RWPE2 (cell line): ENCODE data around the gene VPS35L.

ENCODE experiments used
- ATAC-seq: fragments of 200-7000 bp; cut with Tn5 transposase; 3 replicates; pipeline ENCODE4 v1.9.1; 2021; ENCODE audit warnings: low read depth
- DNase-seq: peaks from one replicate; pipeline ENCODE4 v3.0.0-alpha.2; 2020; ENCODE audit warnings: low spot score
- H3K27ac ChIP-seq: fragments of 450-650 bp; 2 replicates; pipeline ENCODE4 v1.5.1; 2017; ENCODE audit warnings: mild to moderate bottlenecking; ENCODE audit not compliant: poor library complexity, severe bottlenecking
- H3K27me3 ChIP-seq: fragments of 250-450 bp; sonication (Bioruptor Pico); 2 replicates; pipeline ENCODE4 v1.5.1; 2021; ENCODE audit warnings: mild to moderate bottlenecking, moderate library complexity; ENCODE audit not compliant: insufficient read depth, poor library complexity, severe bottlenecking
- H3K36me3 ChIP-seq: fragments of 250-450 bp; sonication (Bioruptor Pico); 2 replicates; pipeline ENCODE4 v1.5.1; 2020; ENCODE audit warnings: low read depth, mild to moderate bottlenecking, moderate library complexity
- H3K4me1 ChIP-seq: fragments of 250-450 bp; sonication (Bioruptor Pico); 2 replicates; pipeline ENCODE4 v1.5.1; 2021; ENCODE audit warnings: mild to moderate bottlenecking, moderate library complexity; ENCODE audit not compliant: insufficient read depth, poor library complexity, severe bottlenecking
- H3K4me3 ChIP-seq: fragments of 250-450 bp; sonication (Bioruptor Pico); 2 replicates; pipeline ENCODE4 v1.5.1; 2021; ENCODE audit warnings: mild to moderate bottlenecking, moderate library complexity; ENCODE audit not compliant: severe bottlenecking
- H3K9me3 ChIP-seq: fragments of 250-450 bp; sonication (Bioruptor Pico); 2 replicates; pipeline ENCODE4 v1.5.1; 2021; ENCODE audit warnings: mild to moderate bottlenecking, moderate library complexity; ENCODE audit not compliant: severe bottlenecking
- TF ChIP-seq, protein P1 (sequence below): fragments of 450-650 bp; IDR thresholded peaks from one replicate; pipeline ENCODE4 v1.5.1; 2017; ENCODE audit warnings: mild to moderate bottlenecking, moderate library complexity; ENCODE audit not compliant: poor library complexity, severe bottlenecking

Gene VPS35L

DNA sequence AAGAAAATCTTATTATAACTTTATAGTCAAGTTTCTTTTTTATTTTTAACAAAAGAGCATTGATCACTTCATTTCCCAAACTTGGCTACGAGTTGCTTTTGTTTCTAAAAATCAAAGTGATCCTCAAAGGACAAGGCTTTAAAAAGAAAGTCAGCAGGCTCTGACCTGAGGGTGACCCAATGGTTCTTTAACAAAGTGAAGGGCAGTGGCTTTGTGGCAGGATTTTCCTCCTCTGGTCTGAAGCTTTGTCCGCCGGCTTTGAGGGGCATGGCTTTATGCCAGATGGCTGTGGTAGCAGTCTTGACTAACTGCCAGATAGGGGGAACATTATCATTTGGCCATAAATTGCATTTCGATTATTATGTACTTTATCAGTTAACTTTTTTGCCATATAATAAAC, 191.1 kb downstream of the VPS35L start:
- DNase-seq: no peak

DNA sequence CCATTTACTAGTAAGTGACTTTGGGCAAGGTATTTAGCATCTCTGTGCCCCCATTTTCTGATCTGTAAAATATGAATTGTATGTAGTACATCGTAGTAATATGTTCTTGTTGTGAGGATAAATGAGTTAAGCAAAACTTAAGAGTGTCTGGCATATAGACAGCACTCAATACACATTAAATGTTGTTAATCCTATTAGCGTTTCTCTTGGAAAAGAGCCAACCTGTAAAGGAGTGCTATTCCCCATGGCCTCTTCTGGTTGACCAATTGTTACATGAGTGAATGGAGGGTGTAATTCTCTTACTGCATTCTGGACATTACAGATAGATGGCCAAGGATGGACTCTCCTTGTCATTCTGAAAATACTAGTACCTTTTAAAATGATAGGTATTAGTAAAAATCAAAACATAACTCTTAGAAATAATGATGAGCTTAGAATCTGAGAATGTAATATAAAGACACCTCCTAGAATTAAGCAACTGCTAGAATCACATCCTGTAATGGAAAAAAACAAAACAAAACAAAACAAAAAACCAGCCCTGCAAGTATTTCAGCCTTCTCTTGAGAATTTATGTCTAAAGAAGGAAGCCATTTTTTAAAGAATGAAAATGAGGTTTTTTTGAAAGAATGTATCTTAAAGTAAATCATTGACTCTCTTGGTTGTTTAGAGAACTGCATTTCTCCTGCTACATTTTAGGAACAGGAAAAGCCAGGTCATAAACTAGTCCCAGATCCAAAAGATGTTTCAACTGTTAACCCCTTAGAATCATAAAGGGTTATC, 193.1 kb downstream of the VPS35L start:
- H3K27me3 ChIP-seq: no peaks in the 10 kb centered on the region
- no peaks in the 10 kb centered on the region for H3K9me3 ChIP-seq
- H3K4me1 ChIP-seq: peaks cover 11% of the 10 kb centered on the region
- no peak for DNase-seq
- TF ChIP-seq, protein P1, sequence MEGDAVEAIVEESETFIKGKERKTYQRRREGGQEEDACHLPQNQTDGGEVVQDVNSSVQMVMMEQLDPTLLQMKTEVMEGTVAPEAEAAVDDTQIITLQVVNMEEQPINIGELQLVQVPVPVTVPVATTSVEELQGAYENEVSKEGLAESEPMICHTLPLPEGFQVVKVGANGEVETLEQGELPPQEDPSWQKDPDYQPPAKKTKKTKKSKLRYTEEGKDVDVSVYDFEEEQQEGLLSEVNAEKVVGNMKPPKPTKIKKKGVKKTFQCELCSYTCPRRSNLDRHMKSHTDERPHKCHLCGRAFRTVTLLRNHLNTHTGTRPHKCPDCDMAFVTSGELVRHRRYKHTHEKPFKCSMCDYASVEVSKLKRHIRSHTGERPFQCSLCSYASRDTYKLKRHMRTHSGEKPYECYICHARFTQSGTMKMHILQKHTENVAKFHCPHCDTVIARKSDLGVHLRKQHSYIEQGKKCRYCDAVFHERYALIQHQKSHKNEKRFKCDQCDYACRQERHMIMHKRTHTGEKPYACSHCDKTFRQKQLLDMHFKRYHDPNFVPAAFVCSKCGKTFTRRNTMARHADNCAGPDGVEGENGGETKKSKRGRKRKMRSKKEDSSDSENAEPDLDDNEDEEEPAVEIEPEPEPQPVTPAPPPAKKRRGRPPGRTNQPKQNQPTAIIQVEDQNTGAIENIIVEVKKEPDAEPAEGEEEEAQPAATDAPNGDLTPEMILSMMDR: no peak
- ATAC-seq: no peak
- H3K27ac ChIP-seq: no peak overlapping the region
- H3K36me3 ChIP-seq: no peaks in the 10 kb centered on the region
- H3K4me3 ChIP-seq: no peak overlapping the region

More for the DNA sequence above, 191.1 kb downstream of the VPS35L start:
- ATAC-seq: no peak
- no peaks in the 10 kb centered on the region for H3K27me3 ChIP-seq
- H3K4me1 ChIP-seq: peaks cover 11% of the 10 kb centered on the region
- H3K27ac ChIP-seq: no peak overlapping the region
- no peaks in the 10 kb centered on the region for H3K36me3 ChIP-seq
- H3K9me3 ChIP-seq: no peaks in the 10 kb centered on the region
- TF ChIP-seq, protein P1: no peak
- H3K4me3 ChIP-seq: no peak overlapping the region

DNA sequence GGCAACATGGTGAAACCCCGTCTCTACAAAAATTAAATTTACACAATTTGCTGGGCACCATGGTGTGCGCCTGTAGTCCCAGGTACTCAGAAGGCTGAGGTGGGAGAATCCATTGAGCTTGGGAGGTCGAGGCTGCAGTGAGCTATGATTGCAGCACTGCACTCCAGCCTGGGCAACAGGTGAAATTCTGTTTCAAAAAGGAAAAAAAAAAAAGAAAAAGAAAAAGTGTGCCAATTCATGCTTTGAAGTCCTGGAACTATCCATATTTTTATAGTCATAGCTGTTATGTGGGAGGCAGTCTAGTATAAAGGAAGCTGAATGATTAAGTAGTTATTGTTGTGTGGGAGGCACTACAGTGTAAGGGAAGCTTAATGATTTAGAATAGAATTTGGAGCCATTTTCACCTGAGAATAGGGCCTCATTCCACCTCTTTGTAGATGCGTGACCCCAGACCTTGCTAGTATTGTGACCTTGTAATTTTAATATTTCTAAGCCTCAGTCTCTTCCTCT, 194.1 kb downstream of the VPS35L start:
- ATAC-seq: no peak
- H3K36me3 ChIP-seq: no peaks in the 10 kb centered on the region
- TF ChIP-seq, protein P1: no peak
- no peaks in the 10 kb centered on the region for H3K27me3 ChIP-seq
- no peaks in the 10 kb centered on the region for H3K9me3 ChIP-seq
- H3K4me3 ChIP-seq: no peak overlapping the region
- DNase-seq: no peak
- H3K27ac ChIP-seq: no peak overlapping the region
- H3K4me1 ChIP-seq: peaks cover 21% of the 10 kb centered on the region
